Measurements from ENCODE around the gene POLR3GL. TPM values are rescaled to one million over a fixed set of nuclear protein-coding genes. Genes with fewer than 3 reads are reported as not detected.

Gene POLR3GL
- total and polyA plus RNA-seq, 10 of the 15 experiments (the other 5 are each of a cell fraction or from before 2014, with no cell fraction given), result 12.8 to 47.0 (median 26.6) TPM

- peak; percentile 70; the same call in 1 of the 2 replicates for TF ChIP-seq YY1 (IDR thresholded peaks at IDR 0.05; ENCODE audit: low read depth, low read length)
- TF ChIP-seq IKZF1 (conservative IDR thresholded peaks at IDR 0.05), result no peak; the same call in 1 of the 2 replicates
- peak; percentile 97 for TF ChIP-seq NFYB (IDR thresholded peaks at IDR 0.05; ENCODE audit: insufficient read depth, low read depth, low read length)
- TF ChIP-seq CHD2 (IDR thresholded peaks at IDR 0.05; ENCODE audit: borderline replicate concordance, low read depth, low read length), result peak; percentile 72; the same call in 1 of the 2 replicates
- peak; percentile 85; the same call in 1 of the 2 replicates for TF ChIP-seq SMAD5 (IDR thresholded peaks at IDR 0.05; ENCODE audit: low read depth)
- no peak for TF ChIP-seq MAX (IDR thresholded peaks at IDR 0.05; ENCODE audit: low read depth, low read length)
- peak; percentile 90 for TF ChIP-seq HDGF (IDR thresholded peaks at IDR 0.05)
- no peak for TF ChIP-seq IRF4 (IDR thresholded peaks at IDR 0.05; ENCODE audit: low read depth, low read length)
- TF ChIP-seq GABPA (IDR thresholded peaks at IDR 0.05; ENCODE audit: low read depth), result no peak; the same call in 1 of the 2 replicates
- TF ChIP-seq POLR2AphosphoS5 (IDR thresholded peaks at IDR 0.05; ENCODE audit: low read length), result peak; percentile 94
- TF ChIP-seq SPI1 (IDR thresholded peaks at IDR 0.05; ENCODE audit: borderline replicate concordance, insufficient read depth, low read depth, low read length), result peak; percentile 74; the same call in 1 of the 2 replicates
- peak; percentile 95 for TF ChIP-seq POLR2AphosphoS2 (IDR thresholded peaks at IDR 0.05; ENCODE audit: low read depth, low read length)
- peak; percentile 59; the same call in 1 of the 2 replicates for TF ChIP-seq RELB (IDR thresholded peaks at IDR 0.05; ENCODE audit: low read depth)
- TF ChIP-seq TAF1 (IDR thresholded peaks at IDR 0.05; ENCODE audit: borderline replicate concordance, low read depth, low read length), result peak; percentile 83; the same call in 1 of the 2 replicates
- TF ChIP-seq E2F8 (IDR thresholded peaks at IDR 0.05; ENCODE audit: low read depth, partially characterized antibody), result no peak
- 0 out of 2 replicates have a peak, but pooled peaks have one; percentile 53 for TF ChIP-seq NBN (IDR thresholded peaks at IDR 0.05)
- no peak for TF ChIP-seq TBL1XR1 (IDR thresholded peaks at IDR 0.05; ENCODE audit: low read depth, low read length)
- TF ChIP-seq EGR1 (IDR thresholded peaks at IDR 0.05; ENCODE audit: borderline replicate concordance in 1 of 2, low read depth in 2 of 2, low read length in 2 of 2), result peak in 1 of 2 experiments; percentile 11; a peak in 1 of 3 replicates
- no peak for TF ChIP-seq KAT2A (conservative IDR thresholded peaks at IDR 0.05; ENCODE audit: control insufficient read depth, low read depth, low read length)
- TF ChIP-seq MLLT1 (IDR thresholded peaks at IDR 0.05), result 0 out of 2 replicates have a peak, but pooled peaks have one; percentile 37
- TF ChIP-seq SP1 (IDR thresholded peaks at IDR 0.05; ENCODE audit: low read depth, low read length), result peak; percentile 75
- peak; percentile 91 for TF ChIP-seq PML (IDR thresholded peaks at IDR 0.05; ENCODE audit: low read length)
- TF ChIP-seq TCF3 (IDR thresholded peaks at IDR 0.05; ENCODE audit: borderline replicate concordance, insufficient read depth, low read depth, low read length), result no peak
- peak; percentile 22 to 58; a peak in 1 of 4 replicates for TF ChIP-seq BHLHE40 (IDR thresholded peaks at IDR 0.05; ENCODE audit: borderline replicate concordance in 1 of 2, low read depth in 2 of 2, low read length in 1 of 2)
Observed at GRCh38 chr1:145964328-145965118, at the start of gene POLR3GL, which contains the start of gene ANKRD34A (continued).

Data from GM12878 (cell line).